M059J (cell line): ENCODE data around the gene INTS15. TPM values are rescaled to one million over a fixed set of nuclear protein-coding genes. Genes with fewer than 3 reads are reported as not detected.
A peak's percentile ranks its signal among the peaks of the same experiment; 100 is the strongest.

Experiments
- DNase-seq: peaks from one replicate; pipeline ENCODE4 v3.0.0-alpha.2; 2012; ENCODE audit warnings: low read depth
- total RNA-seq: library from RNA; depleted of rRNA; stranded (reverse); fragments of >200 nt; shearing (Covaris generic); gene quantifications from 2 replicates; pipeline ENCODE4 v1.2.3, GENCODE V29; 2014; rRNA removed

The INTS15 gene
- total RNA-seq, result 17.7 and 20.0 TPM in 2 replicates

DNA sequence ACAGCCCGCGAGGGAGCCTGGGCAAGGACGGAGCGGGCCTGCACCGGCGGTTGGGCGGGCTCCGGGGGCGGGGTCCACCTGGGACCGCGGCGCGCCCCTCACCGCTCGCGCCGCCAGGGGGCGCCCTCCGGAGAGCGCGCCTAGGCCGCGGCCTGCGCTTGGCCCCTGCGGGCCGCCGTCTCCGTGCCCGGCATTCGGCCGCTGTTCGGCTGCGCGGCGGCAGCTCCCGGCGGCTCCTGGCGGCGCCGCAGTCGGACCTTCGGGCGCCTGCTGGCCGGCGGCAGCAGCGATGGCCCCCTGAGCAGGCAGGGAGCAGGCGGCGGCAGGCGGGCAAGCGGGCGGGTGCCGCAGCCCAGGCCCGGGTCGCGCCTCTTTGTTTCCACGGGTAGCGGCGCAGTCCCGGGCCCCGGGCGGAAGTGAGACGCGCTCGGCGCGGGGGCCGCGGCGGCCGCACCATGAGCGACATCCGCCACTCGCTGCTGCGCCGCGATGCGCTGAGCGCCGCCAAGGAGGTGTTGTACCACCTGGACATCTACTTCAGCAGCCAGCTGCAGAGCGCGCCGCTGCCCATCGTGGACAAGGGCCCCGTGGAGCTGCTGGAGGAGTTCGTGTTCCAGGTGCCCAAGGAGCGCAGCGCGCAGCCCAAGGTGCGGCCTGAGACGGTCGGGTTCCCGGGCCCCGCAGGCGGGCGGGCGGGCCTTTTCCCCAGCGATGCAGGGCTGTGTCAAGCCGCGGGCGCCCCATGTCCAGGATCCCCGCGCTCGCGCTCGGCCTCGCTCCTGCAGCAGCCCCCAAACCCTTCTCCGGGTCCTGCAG is at the start of gene INTS15:
TSS of gene INTS15 (plus strand) at position 193 of the 816 bp plus-strand sequence. CDS start at position 456, 263 bp downstream.
- DNase-seq, result peak; percentile 70

DNA sequence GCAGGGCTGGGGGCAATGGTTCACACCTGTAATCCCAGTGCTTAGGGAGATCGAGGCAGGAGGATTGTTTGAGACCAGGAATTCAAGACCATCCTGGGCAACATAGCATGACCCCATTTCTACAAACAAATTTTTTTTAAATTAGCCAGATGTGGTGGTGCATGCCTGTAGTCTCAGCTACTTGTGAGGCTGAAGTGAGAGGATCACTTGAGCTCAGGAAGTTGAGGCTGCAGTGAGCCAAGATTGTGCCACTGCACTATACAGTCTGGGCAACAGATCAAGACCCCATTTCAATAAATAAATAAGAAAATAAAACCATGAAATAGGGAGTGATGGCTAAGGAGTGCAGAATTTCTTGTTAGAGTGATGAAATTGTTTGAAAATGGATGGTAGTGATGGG is 47.5 kb upstream of the INTS15 start:
- no peak for DNase-seq

DNA sequence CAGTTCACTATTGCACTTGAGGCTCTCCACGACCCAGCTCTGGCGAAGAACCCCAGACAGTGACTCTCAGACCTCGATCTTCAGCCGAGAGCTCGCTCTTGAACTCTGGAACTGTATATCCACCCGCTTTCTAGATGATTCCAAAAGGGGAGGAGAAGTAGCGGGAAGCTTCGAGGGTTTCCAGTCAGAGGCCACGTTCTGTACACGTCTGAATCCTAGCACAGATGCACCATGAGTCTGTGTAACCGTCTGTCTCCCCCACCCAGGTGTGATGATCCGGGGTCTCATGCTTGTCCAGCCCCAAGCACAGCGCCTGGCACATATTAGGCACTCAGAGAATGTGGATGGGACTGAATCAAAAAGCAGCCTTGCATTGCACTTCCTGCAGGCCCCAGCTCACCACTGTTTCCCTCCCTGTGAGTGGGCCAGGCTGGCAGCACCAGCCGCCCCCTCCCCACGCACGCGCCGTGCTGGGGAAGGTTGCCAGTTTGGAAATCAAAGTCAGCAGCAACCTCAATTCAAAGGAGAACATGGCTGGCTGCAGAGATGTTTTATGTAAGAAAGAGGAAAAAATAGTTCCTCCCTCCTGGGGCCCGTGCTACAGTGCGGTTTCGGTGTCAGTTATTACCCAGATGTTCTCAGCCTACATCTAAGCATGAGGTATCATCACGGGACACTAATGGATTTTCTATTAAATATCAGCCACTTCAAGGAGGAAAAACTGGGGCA is 44.3 kb upstream of the INTS15 start:
- DNase-seq, result no peak

DNA sequence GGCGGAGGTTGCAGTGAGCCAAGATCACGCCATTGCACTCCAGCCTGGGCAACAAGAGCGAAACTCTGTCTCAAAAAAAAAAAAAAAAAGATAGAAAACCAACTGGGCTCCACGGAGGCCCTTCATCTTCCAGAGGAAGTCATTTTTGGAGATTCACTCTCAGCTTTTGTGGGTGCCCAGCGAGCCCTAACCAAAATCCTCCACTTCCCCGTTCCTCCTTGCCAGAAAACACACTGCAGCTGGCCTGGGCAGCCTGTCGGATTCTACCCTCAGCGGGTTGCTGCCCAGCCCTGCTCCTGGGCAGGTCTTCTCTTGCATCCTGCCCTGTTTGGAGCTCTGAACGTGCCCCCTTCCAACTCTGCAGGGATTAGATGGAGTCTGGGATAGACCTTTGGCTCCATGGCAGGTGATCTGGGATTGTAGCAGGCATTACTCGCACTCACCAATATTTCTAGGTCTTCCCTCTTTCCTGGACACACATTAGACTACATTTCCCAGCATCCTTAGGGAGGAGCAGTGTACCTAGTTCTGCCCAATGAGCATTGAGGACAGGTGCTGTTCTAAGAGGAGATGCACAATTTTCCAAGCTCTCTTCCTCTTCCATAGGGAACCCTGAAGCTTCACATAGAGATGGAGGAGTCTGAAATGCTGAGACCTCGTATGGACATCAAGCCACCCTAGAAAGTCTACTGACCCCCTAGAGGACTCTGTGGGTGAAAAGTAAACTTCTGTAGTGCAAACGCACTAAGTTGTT is 43.1 kb upstream of the INTS15 start:
- peak; percentile 31 for DNase-seq

DNA sequence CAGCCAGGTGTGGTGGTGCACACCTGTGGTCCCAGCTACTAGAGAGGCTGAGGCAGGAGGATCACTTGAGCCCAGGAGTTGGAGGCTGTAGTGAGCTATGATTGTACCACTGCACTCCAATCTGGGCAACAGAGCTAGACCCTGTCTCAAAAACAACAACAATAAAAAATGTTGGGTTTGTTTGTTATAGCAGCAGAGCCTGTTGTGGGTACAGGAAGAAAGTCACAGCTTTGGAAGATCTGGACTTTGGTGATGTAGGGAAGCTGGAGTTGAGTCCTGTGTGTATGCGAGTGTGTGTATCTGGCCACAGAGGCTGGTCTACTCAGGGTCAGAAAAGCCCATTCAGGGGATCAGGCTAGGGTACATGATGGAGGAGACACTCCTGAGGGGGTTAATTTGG is 42.4 kb upstream of the INTS15 start:
- no peak for DNase-seq

DNA sequence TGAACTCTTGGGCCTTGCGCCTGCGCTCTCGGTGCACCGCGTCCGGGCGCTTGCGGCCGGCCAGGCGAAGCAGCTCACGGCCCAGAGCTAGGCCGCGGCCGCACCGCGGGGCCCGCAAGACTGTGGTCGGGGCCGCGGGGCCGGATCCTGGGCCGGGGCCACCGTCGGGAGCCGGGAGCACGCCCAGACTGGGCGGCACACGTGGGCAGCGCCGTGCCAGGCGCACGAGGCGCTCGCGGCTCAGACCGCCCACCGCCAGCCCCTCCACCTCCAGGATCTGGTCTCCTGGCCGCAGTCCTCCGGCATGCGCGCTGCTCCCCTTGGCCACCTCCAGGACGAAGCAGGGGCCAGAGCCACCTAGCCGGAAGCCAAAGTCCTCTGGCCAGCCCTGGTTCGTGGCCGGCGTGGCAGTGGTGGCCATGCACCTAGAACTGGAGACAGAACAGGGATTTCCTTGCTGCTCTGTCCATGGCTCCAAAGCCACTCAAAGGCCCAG is 38.8 kb upstream of the INTS15 start, which contains the start of gene GRID2IP:
TSS of gene GRID2IP (minus strand) at position 446 of the 496 bp plus-strand sequence. CDS start at position 421, 25 bp downstream.
- no peak for DNase-seq

DNA sequence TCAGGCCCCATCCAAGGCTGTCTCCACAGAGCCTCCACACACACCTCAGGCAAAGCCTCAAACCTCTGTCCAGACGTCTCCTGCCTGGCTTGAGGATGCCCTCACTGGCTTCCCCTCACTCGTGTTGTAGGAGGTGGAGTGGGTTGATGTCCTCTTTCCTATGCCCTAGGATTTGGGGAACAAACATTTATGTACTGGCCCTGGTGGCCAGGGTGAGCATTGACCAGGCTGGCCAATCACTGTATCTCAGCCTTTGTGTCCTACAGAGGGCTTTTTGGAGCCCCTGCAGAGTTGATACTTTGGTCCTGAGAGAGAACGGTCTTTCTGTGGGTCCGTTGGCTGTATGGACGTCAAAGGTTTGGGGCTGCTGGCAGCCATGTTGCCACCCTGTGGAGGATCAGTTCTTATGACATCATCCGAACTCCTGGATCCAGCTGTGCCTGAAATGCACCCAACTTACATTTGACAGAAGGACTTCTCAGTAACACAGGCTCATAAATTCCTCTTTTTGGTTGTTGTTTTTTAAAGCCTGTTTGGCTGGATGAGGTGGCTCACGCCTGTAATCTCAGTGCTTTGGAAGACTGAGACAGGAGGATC is 36.3 kb upstream of the INTS15 start:
- DNase-seq, result no peak

DNA sequence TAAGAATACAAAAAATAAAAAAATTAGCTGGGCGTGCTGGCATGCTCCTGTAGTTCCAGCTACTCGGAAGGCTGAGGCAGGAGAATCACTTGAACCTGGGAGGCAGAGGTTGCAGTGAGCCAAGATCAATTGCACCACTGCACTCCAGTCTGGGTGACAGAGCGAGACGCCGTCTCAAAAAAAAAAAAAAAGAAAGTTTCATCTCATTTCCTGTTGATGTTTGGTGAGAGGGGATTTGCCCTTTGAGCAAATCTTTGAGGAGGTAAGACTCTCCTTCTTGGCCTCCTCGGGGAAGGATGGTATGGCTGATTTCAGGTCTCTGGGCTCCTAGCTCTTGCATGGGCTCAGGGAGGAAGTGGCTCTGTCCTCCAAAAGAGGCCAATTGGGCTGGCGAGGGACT is 35.0 kb upstream of the INTS15 start:
- no peak for DNase-seq

DNA sequence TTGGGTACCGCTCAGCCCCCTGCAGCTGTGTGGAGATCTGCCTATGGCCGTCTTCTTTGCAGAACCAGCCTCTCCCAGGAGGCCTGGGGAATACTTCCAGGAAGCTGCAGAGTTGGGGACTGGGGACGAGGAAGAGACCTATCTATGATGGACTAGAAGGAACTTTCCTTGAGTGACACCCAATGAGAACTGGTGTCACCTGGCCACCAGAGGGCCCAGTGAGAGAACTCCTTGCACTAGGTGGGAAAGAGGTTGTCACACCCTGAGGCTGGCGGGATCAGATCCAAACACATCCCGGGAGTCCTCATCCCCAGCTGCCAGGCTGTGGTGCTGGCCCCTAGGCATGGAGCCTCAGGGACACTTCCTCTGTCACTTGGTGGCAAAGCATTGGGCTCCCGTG is 33.6 kb upstream of the INTS15 start:
- no peak for DNase-seq

DNA sequence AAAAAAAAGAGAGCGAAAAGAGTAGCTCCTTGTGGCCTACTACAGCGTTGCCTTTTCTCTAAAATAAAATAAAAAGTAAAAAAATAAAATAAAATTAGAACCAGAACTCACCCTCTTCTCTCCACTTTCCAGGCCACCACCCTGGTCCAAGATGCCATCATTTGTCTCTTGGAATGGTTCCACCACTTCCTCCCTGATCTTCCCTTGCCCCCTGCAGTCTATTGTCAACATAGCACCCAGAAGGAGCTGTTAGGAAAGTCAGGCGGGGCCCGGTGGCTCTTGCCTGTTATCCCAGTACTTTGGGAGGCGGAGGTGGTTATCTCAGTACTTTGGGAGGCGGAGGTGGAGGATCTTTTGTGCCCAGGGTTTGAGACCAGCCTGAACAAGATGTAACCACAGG is 31.0 kb upstream of the INTS15 start:
- DNase-seq, result peak; percentile 75

DNA sequence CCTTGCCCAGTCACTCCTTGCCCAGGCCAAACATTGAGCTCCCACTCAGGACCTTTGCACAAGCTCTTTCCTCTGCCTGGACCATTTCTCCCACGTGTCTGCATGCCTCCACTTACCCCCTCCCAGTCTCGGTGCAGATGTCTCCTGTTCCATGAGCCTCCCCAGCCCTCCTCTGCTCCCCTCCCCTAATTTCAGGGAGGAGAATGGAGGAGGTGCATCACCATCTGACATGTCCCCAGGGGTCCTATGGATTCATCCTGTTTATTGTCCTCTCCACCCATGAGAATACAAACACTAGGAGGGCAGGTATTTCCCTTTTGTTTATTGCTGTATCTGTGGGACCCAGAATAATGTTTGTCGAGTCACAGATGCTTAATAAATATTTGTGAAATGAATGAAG is 29.9 kb upstream of the INTS15 start:
- no peak for DNase-seq

DNA sequence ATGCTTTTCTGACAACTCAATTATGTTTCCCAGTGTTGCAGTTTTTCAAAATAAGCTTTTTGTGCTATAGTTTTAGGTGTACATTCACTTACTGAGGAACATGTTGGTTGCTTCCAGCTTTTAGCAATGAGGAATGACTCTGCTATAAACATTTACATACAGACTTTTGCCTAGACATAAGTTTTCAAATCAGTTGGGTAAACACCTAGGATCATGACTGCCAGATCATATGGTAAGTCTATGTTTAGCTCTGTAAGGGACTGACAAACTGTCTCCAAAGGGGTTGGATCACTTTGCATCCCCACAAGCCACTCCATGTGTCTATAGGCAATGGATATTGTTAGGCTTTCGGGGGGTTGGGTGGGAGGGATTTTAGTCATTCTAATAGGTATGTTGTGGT is 27.7 kb upstream of the INTS15 start:
- DNase-seq, result no peak

DNA sequence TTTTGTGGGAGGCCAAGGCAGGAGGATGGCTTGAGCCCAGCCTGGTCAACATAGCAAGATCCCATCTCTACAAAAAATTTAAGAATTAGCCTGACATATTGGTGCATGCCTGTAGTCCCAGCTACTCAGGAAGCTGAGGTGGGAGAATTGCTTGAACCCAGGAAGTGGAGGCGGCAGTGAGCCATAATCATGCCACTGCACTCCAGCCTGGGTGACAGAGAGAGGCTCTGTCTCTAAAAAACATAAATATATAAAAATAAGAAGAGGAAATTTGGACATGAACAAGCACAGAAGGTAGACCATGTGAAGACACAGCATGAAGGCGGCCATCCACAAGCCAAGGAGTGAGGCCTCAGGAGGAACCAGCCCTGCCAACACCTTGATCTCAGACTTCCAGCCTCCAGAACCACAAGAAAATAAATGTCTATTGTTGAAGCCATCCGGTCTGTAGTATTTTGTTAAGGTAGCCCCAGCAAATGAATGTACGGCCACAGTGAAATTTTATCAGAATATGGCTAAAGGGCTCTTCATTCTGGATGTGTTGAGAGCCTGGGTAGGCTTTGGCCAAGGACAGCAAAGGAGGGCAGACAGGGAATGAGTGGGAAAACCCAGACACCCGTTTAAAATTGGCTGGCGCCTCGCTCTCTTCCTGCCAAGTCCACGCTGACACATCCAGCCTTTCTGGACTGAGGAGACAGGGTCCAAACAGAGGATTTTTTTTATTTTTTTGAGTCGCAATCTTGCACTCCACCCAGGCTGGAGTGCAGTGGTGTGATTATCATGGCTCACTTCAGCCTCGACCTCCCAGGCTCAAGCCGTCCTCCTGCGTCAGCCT is 25.7 kb upstream of the INTS15 start:
- DNase-seq, result no peak

DNA sequence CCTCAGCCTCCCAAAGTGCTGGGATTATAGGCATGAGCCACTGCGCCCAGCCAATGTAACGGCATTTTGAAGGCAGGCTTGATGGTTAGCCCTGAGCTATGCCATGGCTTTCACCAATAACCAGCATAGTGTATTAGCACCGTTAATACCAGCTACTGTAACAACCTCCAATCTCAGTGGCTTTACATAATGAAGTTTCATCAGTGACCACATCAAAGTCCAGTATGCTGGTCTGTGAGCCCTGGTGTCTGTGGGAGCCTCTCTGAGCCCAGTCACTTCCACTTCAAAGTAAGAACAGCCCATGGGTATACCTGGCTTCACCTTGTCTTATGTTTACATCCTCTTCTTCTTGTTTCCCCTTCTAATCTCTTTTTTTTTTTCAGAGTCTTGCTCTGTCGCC is 24.2 kb upstream of the INTS15 start:
- DNase-seq, result no peak

DNA sequence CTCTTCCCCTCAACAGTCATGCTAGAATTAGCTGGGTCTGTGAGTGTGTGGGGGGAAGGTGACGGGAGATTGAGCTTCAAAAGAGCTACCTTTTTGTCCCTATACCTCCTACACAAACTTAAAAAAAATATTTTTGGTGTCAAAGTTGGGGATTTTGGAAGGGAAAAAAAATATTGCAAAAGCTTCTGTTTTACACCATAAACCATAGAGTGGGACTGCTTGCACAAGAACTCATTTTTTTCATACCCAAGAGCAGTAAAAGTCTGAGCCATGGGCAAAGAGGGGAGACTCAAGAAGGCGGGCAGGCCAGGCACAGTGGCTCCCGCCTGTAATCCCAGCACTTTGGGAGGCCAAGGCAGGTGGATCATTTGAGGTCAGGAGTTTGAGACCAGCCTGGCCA is 21.9 kb upstream of the INTS15 start:
- DNase-seq, result no peak

DNA sequence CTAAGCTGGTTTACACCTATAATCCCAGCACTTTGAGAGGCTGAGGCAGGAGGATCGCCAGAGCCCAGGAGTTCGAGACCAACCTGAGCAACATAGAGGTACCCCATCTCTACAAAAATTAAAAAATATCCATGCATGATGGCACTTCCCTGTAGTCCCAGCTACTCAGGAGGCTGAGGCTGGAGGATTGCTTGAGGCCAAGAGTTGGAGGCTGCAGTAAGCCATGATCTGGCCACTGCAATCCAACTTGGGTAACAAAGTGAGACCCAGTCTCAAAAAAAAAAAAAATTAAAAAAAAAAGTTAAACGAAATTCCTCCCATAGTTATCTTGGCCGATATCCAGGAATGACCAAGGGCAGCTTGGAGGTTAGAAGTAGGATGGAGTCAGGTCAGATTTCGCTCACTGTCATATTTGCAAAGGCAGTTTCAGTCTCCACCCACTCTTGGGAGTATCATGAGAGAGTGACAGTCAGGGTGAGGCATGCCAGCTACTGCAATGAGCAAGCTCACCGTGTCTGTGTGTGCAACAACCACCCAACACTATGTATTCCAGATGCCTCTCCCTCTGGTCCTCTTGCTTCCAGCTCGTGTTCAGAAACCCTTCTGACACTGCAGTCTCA is 18.6 kb upstream of the INTS15 start:
- DNase-seq, result peak; percentile 20

DNA sequence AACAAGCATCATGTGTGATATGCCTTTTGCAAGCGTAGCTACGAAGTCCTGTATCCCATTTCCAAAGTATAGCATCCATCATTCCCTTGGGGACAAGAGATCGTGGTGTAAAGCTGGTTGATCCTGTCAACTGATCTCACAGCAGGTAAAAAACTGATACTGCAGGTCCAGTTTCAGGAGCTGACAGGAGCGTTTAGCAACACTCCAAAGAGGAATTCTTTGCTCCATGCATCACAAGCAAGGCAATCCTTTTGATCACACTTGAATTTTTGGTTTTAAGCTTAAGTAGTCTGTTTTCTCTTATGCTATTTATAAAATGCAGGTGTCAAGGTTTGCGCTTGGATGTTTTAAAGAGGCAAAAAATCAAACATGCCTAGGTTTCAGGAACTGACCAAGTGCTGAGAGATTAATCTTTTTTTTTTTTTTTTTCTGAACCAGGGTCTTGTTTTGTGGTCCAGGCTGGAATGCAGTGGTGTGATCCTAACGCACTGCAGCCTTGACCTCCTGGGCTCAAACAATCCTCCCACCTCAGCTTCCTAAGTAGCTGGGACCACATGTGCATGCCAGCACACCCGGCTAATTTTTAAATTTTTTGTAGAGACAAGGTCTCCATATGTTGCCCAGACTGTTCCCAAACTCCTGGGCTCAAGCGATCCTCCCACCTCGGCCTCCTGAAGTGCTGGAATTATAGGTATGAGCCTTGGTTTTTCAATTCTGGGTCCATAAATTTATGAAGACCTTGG is 14.4 kb upstream of the INTS15 start:
- DNase-seq, result no peak

DNA sequence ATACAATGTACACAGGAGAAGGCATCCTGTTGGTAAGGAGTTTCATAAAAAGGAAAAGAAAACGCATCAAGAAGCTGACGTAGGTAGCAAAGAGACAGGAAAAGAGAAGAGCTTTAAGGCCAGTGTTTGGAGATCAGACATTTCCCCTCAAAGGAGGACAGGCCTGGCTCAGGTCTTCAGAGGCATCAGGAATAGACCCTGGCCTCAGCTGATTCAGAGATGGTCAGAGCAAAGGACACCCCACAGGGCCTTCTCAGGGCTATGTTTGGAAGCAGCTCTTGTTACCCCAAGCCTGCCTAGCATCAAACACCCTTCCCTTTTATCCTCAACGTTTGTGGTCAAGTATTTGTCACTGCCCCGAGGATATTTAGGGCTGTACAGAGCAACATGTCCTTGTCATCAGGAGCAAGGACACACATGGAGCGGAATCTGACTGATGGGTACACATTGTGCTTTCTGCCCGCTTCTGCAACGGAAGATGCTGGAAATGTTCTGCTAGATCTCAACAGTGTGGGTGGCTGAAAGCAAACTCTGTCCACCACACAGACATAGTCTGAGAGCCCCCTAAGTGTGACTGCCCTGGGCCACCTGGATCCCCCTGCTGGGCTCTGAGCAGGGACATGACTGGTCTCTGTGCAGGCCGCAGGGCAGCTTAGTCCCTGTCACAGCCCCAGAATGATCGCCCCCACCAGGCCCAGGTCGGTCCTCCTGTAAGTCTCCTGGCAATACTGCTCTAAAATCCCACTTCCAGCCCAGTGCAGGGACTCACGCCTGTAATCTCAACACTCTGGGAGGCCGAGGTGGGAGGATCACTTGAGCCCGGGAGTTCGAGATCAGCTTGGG is 13.6 kb upstream of the INTS15 start:
- DNase-seq, result peak; percentile 68
